Endothelial cell of umbilical vein (primary cell): ENCODE data around the gene AAR2. TPM values are rescaled to one million over a fixed set of nuclear protein-coding genes. Genes with fewer than 3 reads are reported as not detected.

Experiments
- BruUV-seq: library from RNA; stranded (reverse); fragments of 400-500 nt; replicated peaks from 2 replicates; lab custom pipeline; 2021; lab: Mats Ljungman, UMichigan
- CTCF ChIA-PET: fragments of 300-600, 350-600 bp; sonication (Branson Sonifier 250); formaldehyde crosslinking; loops from one replicate; lab custom pipeline; 2021; ENCODE audit warnings: antibody characterized with exemption, inconsistent platforms; lab: Charles Lee
- POLR2A ChIA-PET: fragments of 300-600, 350-600 bp; sonication (Branson Sonifier 250); formaldehyde crosslinking; loops from one replicate; lab custom pipeline; 2021; ENCODE audit warnings: antibody characterized with exemption, inconsistent platforms; lab: Charles Lee
- DNase-seq: peaks from one replicate; pipeline ENCODE4 v3.0.0-alpha.2; 2011; ENCODE audit warnings: low read depth, low spot score
- FAIRE-seq: peaks from 2 replicates; lab custom pipeline; 2011; peaks lifted over from hg19 to GRCh38; lab: Jason Lieb, UNC
- H2AFZ ChIP-seq: 2 replicates; pipeline ENCODE4 v1.6.0; 2012; ENCODE audit warnings: low read depth, low read length, control low read depth, inconsistent platforms
- H3K27ac ChIP-seq: 2 replicates; pipeline ENCODE4 v1.5.1; 2011; ENCODE audit warnings: low read depth, mild to moderate bottlenecking, control low read depth, low read length, moderate library complexity; ENCODE audit not compliant: insufficient read depth
- H3K27me3 ChIP-seq, 2 experiments: 2 replicates each; pipeline versions ENCODE4 v1.6.0 to v1.6.1; 2011; ENCODE audit warnings: low read length in 2 of 2, mixed read lengths in 1 of 2; ENCODE audit not compliant: control insufficient read depth in 2 of 2, insufficient read depth in 2 of 2
- H3K36me3 ChIP-seq, 2 experiments: 2 replicates in 1 of 2; 3 replicates in 1 of 2; pipeline ENCODE4 v1.5.1; 2011; ENCODE audit warnings: low read length in 2 of 2, mild to moderate bottlenecking in 1 of 2, moderate library complexity in 1 of 2; ENCODE audit not compliant: control insufficient read depth in 2 of 2, insufficient read depth in 2 of 2; ENCODE audit errors: extremely low read depth in 1 of 2
- H3K4me1 ChIP-seq: 3 replicates; pipeline ENCODE4 v1.5.1; 2011; ENCODE audit warnings: mild to moderate bottlenecking, low read length; ENCODE audit not compliant: control insufficient read depth, insufficient read depth; ENCODE audit errors: extremely low read depth
- H3K4me2 ChIP-seq: 2 replicates; pipeline ENCODE4 v1.6.1; 2011; ENCODE audit warnings: low read length, control low read depth, mixed read lengths; ENCODE audit not compliant: insufficient read depth
- H3K4me3 ChIP-seq, 3 experiments: fragments of 200-600 bp in 1 of 3; sonication (generic), shearing (Covaris generic) in 1 of 3; replicated peaks in 1 of 3; 2 replicates each; pipeline ENCODE4 v1.5.1; 2011 to 2016; ENCODE audit warnings: control low read depth in 3 of 3, low read length in 3 of 3, mild to moderate bottlenecking in 2 of 3, inconsistent platforms in 1 of 3, low read depth in 1 of 3, moderate library complexity in 1 of 3; ENCODE audit not compliant: insufficient read depth in 1 of 3
- H3K79me2 ChIP-seq: 2 replicates; pipeline ENCODE4 v1.6.0; 2012; ENCODE audit warnings: low read length, inconsistent platforms; ENCODE audit not compliant: control insufficient read depth, insufficient read depth
- H3K9ac ChIP-seq: replicated peaks from 2 replicates; pipeline ENCODE3; 2011; ENCODE audit warnings: low read length, control low read depth; ENCODE audit not compliant: insufficient read depth; ENCODE audit errors: extremely low read depth
- H3K9me1 ChIP-seq: replicated peaks from 3 replicates; pipeline ENCODE4 v1.6.0; 2011; ENCODE audit warnings: mild to moderate bottlenecking, low read length; ENCODE audit not compliant: control insufficient read depth, insufficient read depth; ENCODE audit errors: extremely low read depth
- H3K9me3 ChIP-seq: replicated peaks from 2 replicates; pipeline ENCODE4 v1.5.1; 2012; ENCODE audit warnings: low read length, inconsistent platforms; ENCODE audit not compliant: control insufficient read depth, insufficient read depth
- H4K20me1 ChIP-seq: replicated peaks from 2 replicates; pipeline ENCODE3; 2011; ENCODE audit warnings: mild to moderate bottlenecking, low read length; ENCODE audit not compliant: control insufficient read depth, insufficient read depth; ENCODE audit errors: extremely low read depth
- CTCF ChIP-seq, 2 donors: IDR thresholded peaks; 1 replicate in 1 of 2; 2 replicates in 1 of 2; pipeline ENCODE4 v1.5.1; 2011; ENCODE audit warnings: low read length in 2 of 2, mild to moderate bottlenecking in 2 of 2, moderate library complexity in 2 of 2, control low read depth in 1 of 2, inconsistent platforms in 1 of 2, low read depth in 1 of 2; ENCODE audit not compliant: insufficient read depth in 1 of 2; ENCODE audit errors: extremely low read depth in 1 of 2
- EZH2 ChIP-seq: IDR thresholded peaks from 2 replicates; pipeline ENCODE4 v1.6.1; 2012; ENCODE audit warnings: borderline replicate concordance, low read depth, mild to moderate bottlenecking, moderate library complexity, low read length, inconsistent platforms; ENCODE audit not compliant: severe bottlenecking
- FOS ChIP-seq: IDR thresholded peaks from 2 replicates; pipeline ENCODE4 v1.6.1; 2011; ENCODE audit warnings: mild to moderate bottlenecking, low read length, moderate library complexity, borderline replicate concordance; ENCODE audit not compliant: insufficient read depth
- GATA2 ChIP-seq: IDR thresholded peaks from 2 replicates; pipeline ENCODE4 v1.7.0; 2011; ENCODE audit warnings: low read depth, mild to moderate bottlenecking, moderate library complexity, mixed read lengths, low read length; ENCODE audit not compliant: insufficient read length, insufficient read depth
- JUN ChIP-seq: IDR thresholded peaks from 2 replicates; pipeline ENCODE4 v1.6.1; 2011; ENCODE audit warnings: borderline replicate concordance, low read depth; ENCODE audit not compliant: insufficient read length, insufficient read depth
- MAX ChIP-seq: IDR thresholded peaks from 2 replicates; pipeline ENCODE4 v1.6.1; 2011; ENCODE audit not compliant: insufficient read depth, insufficient read length
- MYC ChIP-seq: IDR thresholded peaks from one replicate; pipeline ENCODE4 v1.6.1; 2011; ENCODE audit warnings: mild to moderate bottlenecking, low read depth, low read length
- POLR2A ChIP-seq: IDR thresholded peaks from 2 replicates; pipeline ENCODE4 v1.6.1; 2012; ENCODE audit warnings: low read depth, mild to moderate bottlenecking, control low read depth, low read length
- dilution Hi-C: fragments of 300-500 bp; cut with MboI; formaldehyde crosslinking; loops from one replicate; pipeline ENCODE4 v1.15.0; 2019; ENCODE audit warnings: low sequenced_read_pairs; ENCODE audit not compliant: extremely low pct_ligation_motif_present
- intact Hi-C: fragments of 100-400 bp; cut with micrococcal nuclease; formaldehyde crosslinking; loops from one replicate; pipeline ENCODE4 v1.10.0; 2022
- polyA plus RNA-seq, 4 experiments: library from polyadenylated mRNA; depleted of rRNA in 3 of 4; stranded (reverse) in 3 of 4; unstranded in 1 of 4; fragments of >200 nt; gene quantifications; 2 replicates each; pipeline versions ENCODE4 v1.2.1 to v1.2.3, GENCODE V29; 2011 to 2012; ENCODE audit warnings: missing spikeins in 1 of 4
- total RNA-seq: library from RNA; stranded (reverse); gene quantifications from 2 replicates; pipeline ENCODE4 v1.2.3, GENCODE V29; 2021

The AAR2 gene
- total and polyA plus RNA-seq, 2 donors (not counting 3 experiments of a cell fraction or from before 2014, with no cell fraction given) = 21.9 to 29.4 TPM

DNA sequence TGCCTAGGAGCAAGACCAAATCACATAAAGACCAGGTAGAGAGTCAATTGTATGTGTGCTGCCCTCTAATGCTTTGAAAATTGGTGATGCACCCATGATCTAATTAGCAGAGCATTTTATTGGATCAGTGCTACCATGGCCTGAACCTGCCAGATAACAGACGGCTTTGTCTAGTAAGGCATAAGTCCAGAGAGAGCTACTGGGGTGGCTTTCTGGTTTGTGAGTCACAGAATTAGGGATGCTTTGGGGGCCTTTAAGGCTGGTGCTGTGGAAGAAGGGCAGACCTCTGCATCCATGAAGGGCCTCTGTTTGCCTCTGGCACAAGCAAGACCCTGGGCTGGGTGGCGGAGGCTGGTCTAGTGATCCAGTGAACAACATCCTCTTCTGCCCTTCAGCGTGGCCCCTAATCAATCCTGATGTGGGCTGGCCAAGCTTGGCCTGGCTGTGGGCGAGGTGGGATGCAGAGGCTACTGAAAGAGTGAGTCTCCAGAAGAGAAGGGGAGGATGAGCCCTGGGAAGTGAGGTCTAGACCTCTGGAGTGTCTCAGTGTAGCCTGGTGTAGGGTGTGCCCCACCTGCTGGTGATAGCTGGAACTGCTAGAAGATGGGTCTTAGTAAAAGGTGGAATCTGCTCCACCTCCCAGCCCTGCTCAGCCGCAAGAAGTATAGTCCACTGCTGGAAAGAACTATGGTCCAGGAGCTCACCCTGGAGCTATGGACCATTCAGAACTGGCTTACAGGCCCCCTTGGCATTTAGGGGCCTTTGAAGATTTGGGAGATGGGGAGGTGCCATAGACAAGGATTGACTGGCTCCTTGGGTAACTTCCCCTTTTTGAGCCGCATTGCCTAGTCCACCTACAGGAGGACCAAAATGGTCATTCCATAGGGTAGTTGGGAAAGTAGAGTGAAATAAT lies 36.7 kb upstream of the AAR2 start:
- no peaks in the 10 kb centered on the region for H3K79me2 ChIP-seq
- H3K27ac ChIP-seq = no peak overlapping the region
- no peaks in the 10 kb centered on the region for H3K4me1 ChIP-seq
- no peaks in the 10 kb centered on the region for H3K36me3 ChIP-seq
- H3K9ac ChIP-seq = no peak overlapping the region
- H3K4me2 ChIP-seq = no peak overlapping the region
- ChIA-PET POLR2A (no interaction called here), CTCF (interaction anchor here (0.5 to 6.3 kb wide), 35 partner anchors 9 to 253 kb away, joined by 3 to 203 read pairs (median 5); partner anchors contain the start of gene SCAND1)
- H4K20me1 ChIP-seq = no peaks in the 10 kb centered on the region
- no peaks in the 10 kb centered on the region for H3K9me3 ChIP-seq
- H2AFZ ChIP-seq = no peak overlapping the region
- BruUV-seq = no TSS peak
- H3K4me3 ChIP-seq = no peak overlapping the region
- intact Hi-C loops (loop anchor here (1.0 kb wide), 2 partner anchors 43 to 207 kb away; no protein-coding TSS in a partner anchor), dilution Hi-C loops (no loop called here)
- TF ChIP-seq JUN (no peak), CTCF (IDR thresholded peaks at IDR 0.05; ENCODE audit: extremely low read depth in 1 of 2, insufficient read depth in 1 of 2, low read depth in 1 of 2, low read length in 2 of 2) (peak; percentile 86 to 91), MYC (no peak), FOS (no peak), EZH2 (no peak), GATA2 (no peak), POLR2A (no peak), MAX (no peak)
- no peaks in the 10 kb centered on the region for H3K9me1 ChIP-seq
- DNase-seq (peak; percentile 66), FAIRE-seq (peak; percentile 90)
- peaks cover 0 to 4% of the 10 kb centered on the region in 2 experiments for H3K27me3 ChIP-seq
